WERI-Rb-1 (cell line): ENCODE data around the gene TMEM243.

ENCODE experiments used
- DNase-seq: peaks from one replicate; pipeline ENCODE4 v3.0.0-alpha.2; 2020
- H3K27ac ChIP-seq: fragments of 250-450 bp; sonication (Bioruptor Pico); 2 replicates; pipeline ENCODE4 v1.5.1; 2020; ENCODE audit warnings: mild to moderate bottlenecking, moderate library complexity
- H3K27me3 ChIP-seq: fragments of 250-450 bp; sonication (Bioruptor Pico); 2 replicates; pipeline ENCODE4 v1.5.1; 2021; ENCODE audit warnings: mild to moderate bottlenecking, low read depth, moderate library complexity; ENCODE audit not compliant: insufficient read depth, severe bottlenecking
- H3K36me3 ChIP-seq: fragments of 250-450 bp; sonication (Bioruptor Pico); 2 replicates; pipeline ENCODE4 v1.5.1; 2020; ENCODE audit warnings: mild to moderate bottlenecking, moderate library complexity
- H3K4me3 ChIP-seq: 2 replicates; pipeline ENCODE4 v1.5.1; 2011; ENCODE audit warnings: low read depth, mild to moderate bottlenecking, control low read depth, low read length
- H3K9me3 ChIP-seq: fragments of 250-450 bp; sonication (Bioruptor Pico); 2 replicates; pipeline ENCODE4 v1.5.1; 2021; ENCODE audit warnings: mild to moderate bottlenecking, moderate library complexity; ENCODE audit not compliant: severe bottlenecking
- TF ChIP-seq, protein P1 (sequence below): IDR thresholded peaks from 2 replicates; pipeline ENCODE4 v1.5.1; 2011; ENCODE audit warnings: low read depth, mild to moderate bottlenecking, control low read depth, inconsistent platforms, low read length

TMEM243 gene

DNA sequence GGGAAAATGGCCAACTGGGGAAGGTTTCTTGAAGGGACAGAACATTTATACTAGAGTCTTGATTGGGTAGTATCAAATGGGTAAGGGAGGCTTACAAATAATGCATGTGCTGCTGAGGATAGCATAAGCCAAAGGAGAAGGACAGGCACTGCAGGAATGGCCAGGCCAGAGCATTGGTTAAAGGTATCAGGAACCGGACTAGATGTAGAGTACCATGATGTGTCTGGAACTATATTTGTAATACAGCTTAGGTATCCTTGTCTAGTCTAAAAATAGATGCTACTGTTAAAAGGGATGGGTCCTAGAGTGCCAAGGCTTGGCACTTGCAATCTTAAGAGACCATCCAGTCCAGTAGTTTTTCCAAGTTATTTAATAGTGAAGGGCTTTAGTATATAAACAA is 20.3 kb downstream of the TMEM243 start:
- Histone ChIP-seq H3K27me3 (no peaks in the 10 kb centered on the region), H3K27ac (no peak overlapping the region), H3K4me3 (no peak overlapping the region), H3K36me3 (peaks cover 59% of the 10 kb centered on the region), H3K9me3 (no peaks in the 10 kb centered on the region)
- no peak for DNase-seq
- TF ChIP-seq, protein P1, sequence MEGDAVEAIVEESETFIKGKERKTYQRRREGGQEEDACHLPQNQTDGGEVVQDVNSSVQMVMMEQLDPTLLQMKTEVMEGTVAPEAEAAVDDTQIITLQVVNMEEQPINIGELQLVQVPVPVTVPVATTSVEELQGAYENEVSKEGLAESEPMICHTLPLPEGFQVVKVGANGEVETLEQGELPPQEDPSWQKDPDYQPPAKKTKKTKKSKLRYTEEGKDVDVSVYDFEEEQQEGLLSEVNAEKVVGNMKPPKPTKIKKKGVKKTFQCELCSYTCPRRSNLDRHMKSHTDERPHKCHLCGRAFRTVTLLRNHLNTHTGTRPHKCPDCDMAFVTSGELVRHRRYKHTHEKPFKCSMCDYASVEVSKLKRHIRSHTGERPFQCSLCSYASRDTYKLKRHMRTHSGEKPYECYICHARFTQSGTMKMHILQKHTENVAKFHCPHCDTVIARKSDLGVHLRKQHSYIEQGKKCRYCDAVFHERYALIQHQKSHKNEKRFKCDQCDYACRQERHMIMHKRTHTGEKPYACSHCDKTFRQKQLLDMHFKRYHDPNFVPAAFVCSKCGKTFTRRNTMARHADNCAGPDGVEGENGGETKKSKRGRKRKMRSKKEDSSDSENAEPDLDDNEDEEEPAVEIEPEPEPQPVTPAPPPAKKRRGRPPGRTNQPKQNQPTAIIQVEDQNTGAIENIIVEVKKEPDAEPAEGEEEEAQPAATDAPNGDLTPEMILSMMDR = no peak

DNA sequence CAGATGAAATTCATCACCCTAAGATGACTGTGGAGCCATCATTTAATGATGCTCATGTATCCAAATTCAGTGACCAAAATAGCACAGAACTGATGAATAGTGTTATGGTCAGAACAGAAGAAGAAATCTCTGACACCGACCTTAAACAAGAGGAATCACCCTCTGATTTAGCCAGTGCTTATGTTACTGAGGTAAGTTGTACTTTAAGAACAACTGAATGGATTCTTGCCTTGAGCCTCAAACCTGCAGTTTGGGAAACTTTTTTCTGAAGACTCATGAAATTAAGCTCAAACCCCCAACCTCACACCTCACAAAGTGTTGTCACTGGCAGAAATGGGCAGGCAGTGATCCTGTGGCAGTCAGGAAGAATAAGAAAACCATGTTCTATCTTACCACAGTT is 25.6 kb downstream of the TMEM243 start:
- TF ChIP-seq, protein P1 = no peak
- peaks cover 90% of the 10 kb centered on the region for H3K36me3 ChIP-seq
- no peaks in the 10 kb centered on the region for H3K9me3 ChIP-seq
- no peak overlapping the region for H3K27ac ChIP-seq
- no peak overlapping the region for H3K4me3 ChIP-seq
- no peaks in the 10 kb centered on the region for H3K27me3 ChIP-seq
- DNase-seq = no peak

DNA sequence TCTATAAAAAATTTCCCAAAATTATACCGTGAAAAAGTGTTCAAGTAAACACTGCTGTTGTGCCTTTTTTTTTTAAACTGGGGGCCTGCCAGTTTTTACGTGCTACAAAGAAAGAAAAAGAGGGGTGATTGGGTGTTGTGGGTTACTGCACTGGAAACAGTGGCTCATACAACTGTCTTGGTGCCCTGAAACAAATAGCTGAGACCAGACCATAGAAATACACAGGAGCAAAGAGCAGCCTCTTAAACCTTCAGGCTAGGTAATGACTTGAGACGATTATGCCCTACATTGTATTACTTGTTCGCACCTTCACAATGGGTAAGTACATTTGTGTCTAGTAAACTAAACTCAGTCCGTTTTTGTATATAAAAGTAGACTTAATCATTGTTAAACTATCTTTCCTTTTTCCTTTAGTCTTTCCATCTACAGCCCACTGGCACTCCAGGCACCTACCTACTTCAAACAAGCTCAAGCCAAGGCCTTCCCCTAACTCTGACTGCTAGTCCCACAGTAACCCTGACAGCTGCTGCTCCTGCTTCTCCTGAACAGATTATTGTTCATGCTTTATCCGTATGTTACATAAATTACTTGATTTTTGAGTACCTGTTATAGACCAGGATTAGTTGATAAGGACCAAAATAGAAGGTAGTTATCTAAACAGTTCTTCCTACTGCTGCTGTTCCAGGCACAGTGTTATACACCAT is 26.6 kb downstream of the TMEM243 start:
- TF ChIP-seq, protein P1 = no peak
- H3K27me3 ChIP-seq = no peaks in the 10 kb centered on the region
- H3K36me3 ChIP-seq = peaks cover 90% of the 10 kb centered on the region
- no peak for DNase-seq
- no peak overlapping the region for H3K4me3 ChIP-seq
- no peak overlapping the region for H3K27ac ChIP-seq
- no peaks in the 10 kb centered on the region for H3K9me3 ChIP-seq

DNA sequence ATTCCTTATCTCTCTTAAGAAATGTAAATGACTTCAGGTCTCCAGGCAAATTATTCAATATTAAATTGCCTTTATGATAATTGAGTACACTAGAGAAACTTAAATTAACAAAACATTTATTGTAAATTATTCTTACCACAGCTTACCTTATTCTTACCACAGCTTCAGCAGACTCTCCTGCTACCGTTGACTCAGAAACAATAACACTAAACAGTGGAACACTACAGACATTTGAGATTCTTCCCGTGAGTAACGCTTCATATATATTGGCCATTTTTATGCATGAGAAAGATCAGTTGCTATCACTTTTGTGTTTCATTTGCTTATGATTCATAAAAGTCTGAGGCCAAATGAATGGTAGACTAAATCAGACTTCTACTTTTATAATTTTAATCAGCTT is 28.7 kb downstream of the TMEM243 start:
- Histone ChIP-seq H3K9me3 (no peaks in the 10 kb centered on the region), H3K36me3 (peaks cover 90% of the 10 kb centered on the region), H3K27ac (no peak overlapping the region), H3K4me3 (no peak overlapping the region), H3K27me3 (no peaks in the 10 kb centered on the region)
- TF ChIP-seq, protein P1 = no peak
- no peak for DNase-seq

DNA sequence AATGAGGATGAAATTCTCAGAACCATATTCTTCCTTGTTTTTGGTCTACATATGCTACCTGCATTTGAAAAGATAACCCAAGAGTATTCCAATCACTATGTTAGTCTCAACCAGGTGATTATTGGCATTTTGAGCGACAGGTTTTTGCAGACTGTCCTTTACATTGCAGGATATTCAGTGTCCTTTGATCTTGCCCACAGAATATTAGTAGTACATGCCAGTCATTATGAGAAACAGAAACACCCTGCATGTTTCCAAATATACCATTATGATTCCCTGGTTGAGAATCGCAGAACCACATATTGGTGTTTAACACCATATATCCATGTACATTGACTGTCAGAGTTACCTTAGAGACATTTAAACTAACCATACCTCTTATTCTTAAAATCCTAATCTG is 30.6 kb downstream of the TMEM243 start:
- DNase-seq = no peak
- H3K36me3 ChIP-seq = peaks cover 90% of the 10 kb centered on the region

More for the DNA sequence above, 30.6 kb downstream of the TMEM243 start:
- no peak overlapping the region for H3K4me3 ChIP-seq
- H3K9me3 ChIP-seq = no peaks in the 10 kb centered on the region
- no peaks in the 10 kb centered on the region for H3K27me3 ChIP-seq
- H3K27ac ChIP-seq = no peak overlapping the region
- TF ChIP-seq, protein P1 = no peak
